Heart left ventricle (tissue), 13 donors: ENCODE measurements around the gene QSOX2.

Experiments
- CTCF ChIP-seq, 12 donors: fragments of 200-600 bp; sonication (generic) in 4 of 12; IDR thresholded peaks; one replicate each; pipeline versions ENCODE4 v1.5.0 to v1.8.0; 2018 to 2022; ENCODE audit warnings: antibody characterized with exemption in 12 of 12, mild to moderate bottlenecking in 5 of 12
- POLR2A ChIP-seq, 2 donors: fragments of 450-650 bp; IDR thresholded peaks; one replicate each; pipeline ENCODE4 v1.6.1; 2017; ENCODE audit warnings: antibody characterized with exemption in 2 of 2, mild to moderate bottlenecking in 2 of 2, moderate library complexity in 2 of 2
- donor health status: ischemic (EF 13 %, LVEDD 7.1; RV severe dilation, severe dysfunction).
- donor health status: DM: no; HTN: yes; CAD: no.
- donor health status: DM: no; HTN: no; CAD: no.
- donor health status: ischemic (EF 25% LVEDD 6.9; RV normal size, moderate dysfunction).
- donor health status: ischemic (EF 25% LVEDD 5.7; RV mildly dilated, moderate dysfunction).
- donor health status: ischemic (EF 35%, LVEDD 5.7; RV mildly dilated, moderate dysfunction).
- donor health status: nonischemic (EF 11% LVEDD 7.7; RV severe dilation, severe dysfunction).
- donor health status: DM: yes; HTN: yes; CAD: no.
- donor health status: PGD.
- donor health status: ischemic (EF 29% LVEDD 5.4; RV normal size, mild dysfunction).
- donor health status: nonischemic (EF 23%, LVEDD 6.1; RV moderate dilation, normal function).

GRCh38 chr9:136213733-136214132 is 31.9 kb downstream of the QSOX2 start:
- TF ChIP-seq CTCF (IDR thresholded peaks at IDR 0.05) (no peak), POLR2A (IDR thresholded peaks at IDR 0.05) (no peak)
